ENCODE results near the gene ANKRD34A.

Gene ANKRD34A

DNA sequence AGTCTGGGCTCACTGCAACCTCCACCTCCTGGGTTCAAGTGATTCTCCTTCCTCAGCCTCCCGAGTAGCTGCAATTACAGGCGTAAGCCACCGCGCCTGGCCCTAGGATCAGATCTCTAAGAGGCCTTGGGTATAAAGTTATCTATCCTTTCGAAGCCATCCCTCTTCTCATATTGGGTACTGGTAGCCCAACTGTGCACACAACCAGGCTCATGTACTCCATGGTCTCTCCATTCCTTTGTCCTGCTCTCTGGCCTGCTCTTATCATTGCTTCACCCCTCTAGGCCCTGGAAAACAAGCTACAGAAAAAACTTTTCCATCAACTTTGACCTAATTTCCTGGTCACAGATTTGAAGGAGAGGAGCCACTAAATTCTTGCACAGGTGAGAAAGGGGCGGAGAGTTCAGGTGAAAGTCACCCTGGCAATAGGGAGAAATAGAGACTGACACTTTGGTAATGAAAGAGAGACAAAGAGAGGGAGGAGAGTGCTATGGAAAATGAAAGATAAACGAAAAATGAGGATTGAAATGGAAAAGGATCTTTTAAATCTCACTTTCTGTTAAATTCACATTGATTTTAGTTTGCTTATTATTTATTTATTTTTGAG lies 26.0 kb upstream of the ANKRD34A start:
- DNase-seq (ENCODE audit: low spot score), result no peak
- TF ChIP-seq, protein P1, sequence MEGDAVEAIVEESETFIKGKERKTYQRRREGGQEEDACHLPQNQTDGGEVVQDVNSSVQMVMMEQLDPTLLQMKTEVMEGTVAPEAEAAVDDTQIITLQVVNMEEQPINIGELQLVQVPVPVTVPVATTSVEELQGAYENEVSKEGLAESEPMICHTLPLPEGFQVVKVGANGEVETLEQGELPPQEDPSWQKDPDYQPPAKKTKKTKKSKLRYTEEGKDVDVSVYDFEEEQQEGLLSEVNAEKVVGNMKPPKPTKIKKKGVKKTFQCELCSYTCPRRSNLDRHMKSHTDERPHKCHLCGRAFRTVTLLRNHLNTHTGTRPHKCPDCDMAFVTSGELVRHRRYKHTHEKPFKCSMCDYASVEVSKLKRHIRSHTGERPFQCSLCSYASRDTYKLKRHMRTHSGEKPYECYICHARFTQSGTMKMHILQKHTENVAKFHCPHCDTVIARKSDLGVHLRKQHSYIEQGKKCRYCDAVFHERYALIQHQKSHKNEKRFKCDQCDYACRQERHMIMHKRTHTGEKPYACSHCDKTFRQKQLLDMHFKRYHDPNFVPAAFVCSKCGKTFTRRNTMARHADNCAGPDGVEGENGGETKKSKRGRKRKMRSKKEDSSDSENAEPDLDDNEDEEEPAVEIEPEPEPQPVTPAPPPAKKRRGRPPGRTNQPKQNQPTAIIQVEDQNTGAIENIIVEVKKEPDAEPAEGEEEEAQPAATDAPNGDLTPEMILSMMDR (IDR thresholded peaks at IDR 0.05; ENCODE audit: borderline replicate concordance, control extremely low read depth, extremely low read depth, insufficient read depth, missing control alignments), result no peak
- in situ Hi-C loops (cut with MboI; ENCODE audit: low sequenced_read_pairs, unreplicated experiment), result loop anchor here (10.0 kb wide), 1 partner anchor 156 kb away; no protein-coding TSS in a partner anchor

DNA sequence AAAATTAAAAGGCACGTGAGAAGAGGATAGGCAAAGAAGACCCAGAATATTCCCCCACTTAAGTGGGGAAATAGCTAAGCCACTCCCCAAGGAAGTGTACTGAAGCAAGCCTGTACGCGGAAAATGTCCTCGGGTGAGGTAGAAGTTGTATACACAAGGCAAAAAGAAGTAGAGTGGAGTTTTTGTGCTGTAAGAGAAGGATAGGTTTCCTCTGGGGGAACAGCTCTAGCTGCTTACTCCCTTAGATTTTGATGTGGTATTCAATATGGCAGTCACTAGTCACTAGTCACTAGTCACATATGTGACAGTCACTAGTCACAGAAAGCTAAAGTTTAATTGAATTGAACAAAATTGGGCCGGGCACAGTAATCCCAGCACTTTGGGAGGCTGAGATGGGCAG lies 24.4 kb upstream of the ANKRD34A start:
- no peak for DNase-seq (ENCODE audit: low spot score)
- in situ Hi-C loops (cut with MboI; ENCODE audit: low sequenced_read_pairs, unreplicated experiment), result no loop called here
- TF ChIP-seq, protein P1 (IDR thresholded peaks at IDR 0.05; ENCODE audit: borderline replicate concordance, control extremely low read depth, extremely low read depth, insufficient read depth, missing control alignments), result no peak

DNA sequence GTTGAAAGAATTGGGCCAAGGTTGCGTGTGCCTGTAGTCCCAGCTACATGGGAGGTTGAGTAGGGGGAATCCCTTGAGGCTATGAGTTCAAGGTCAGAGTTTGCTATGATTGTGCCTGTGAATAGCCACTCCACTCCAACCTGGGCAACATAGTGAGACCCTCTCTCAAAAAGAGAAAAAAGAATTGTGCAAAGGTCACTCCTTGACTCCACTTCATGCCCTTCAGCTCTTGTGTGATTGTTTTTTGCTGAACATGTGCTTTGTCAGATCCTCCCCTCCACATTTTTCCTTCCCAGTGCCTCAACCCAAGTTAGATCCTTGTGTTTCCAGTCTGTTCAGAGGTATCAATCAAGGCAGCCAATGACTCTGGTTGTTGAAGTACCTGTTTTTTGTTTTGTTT lies 23.6 kb upstream of the ANKRD34A start:
- no peak for DNase-seq (ENCODE audit: low spot score)
- in situ Hi-C loops (cut with MboI; ENCODE audit: low sequenced_read_pairs, unreplicated experiment), result no loop called here
- TF ChIP-seq, protein P1 (IDR thresholded peaks at IDR 0.05; ENCODE audit: borderline replicate concordance, control extremely low read depth, extremely low read depth, insufficient read depth, missing control alignments), result no peak

DNA sequence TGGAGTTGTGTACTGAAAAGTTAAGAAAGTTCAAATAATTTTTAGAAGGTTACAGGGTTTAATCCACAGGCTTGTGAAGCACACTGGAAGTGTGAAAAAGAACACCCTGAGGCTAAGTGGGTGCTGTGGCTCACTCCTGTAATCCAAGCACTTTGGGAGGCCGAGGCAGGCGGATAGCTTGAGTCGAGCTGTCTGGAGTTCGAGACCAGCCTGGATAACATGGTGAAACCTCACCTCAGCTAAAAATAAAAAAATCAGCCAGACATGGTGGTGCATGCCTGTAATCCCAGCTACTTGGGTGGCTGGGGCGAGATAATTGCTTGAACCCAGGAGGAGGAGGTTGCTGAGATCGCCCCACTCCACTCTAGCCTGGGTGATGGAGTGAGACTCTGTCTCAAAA lies 22.2 kb upstream of the ANKRD34A start:
- TF ChIP-seq, protein P1 (IDR thresholded peaks at IDR 0.05; ENCODE audit: borderline replicate concordance, control extremely low read depth, extremely low read depth, insufficient read depth, missing control alignments), result no peak
- DNase-seq (ENCODE audit: low spot score), result no peak
- in situ Hi-C loops (cut with MboI; ENCODE audit: low sequenced_read_pairs, unreplicated experiment), result no loop called here

DNA sequence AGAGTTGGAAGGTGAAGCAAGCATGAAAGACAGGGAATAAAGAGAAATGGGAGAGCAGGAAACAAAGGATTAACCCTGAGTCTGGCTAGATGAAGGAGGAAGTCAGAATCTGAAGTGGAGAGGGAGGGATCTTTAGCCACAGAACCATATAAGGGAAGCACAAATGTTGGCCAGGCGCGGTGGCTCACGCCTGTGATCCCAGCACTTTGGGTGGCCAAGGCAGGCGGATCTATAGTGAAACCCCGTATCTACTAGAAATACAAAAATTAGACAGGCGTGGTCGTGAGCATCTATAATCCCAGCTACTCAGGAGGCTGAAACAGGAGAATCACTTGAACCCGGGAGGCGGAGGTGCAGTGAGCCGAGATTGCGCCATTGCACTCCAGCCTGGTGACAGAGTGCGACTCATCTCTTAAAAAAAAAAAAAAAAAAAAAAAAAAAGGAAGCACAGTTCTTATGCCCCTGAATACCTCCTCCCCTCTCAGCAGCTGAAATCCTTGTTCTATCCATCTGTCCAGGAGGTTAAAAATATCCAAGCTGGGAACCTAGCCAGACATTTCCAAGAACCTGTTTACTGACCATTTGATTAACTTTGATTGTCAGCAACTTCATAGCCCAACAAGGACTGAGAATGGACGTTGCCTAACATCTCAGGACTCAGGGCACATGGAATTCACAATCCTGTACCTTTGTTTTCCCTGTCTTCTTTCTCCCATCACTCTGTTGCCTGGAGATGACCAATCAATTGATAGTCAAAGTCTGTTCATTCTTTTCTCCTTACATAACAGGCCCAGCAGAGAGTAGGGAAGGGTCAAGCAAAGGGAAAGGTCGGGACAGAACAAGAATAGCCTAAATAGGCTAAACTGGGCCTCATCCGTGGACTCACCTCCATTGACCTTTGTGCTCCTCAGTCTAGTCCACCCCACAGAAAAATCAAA lies 21.4 kb upstream of the ANKRD34A start:
- DNase-seq (ENCODE audit: low spot score), result no peak
- TF ChIP-seq, protein P1 (IDR thresholded peaks at IDR 0.05; ENCODE audit: borderline replicate concordance, control extremely low read depth, extremely low read depth, insufficient read depth, missing control alignments), result no peak
- in situ Hi-C loops (cut with MboI; ENCODE audit: low sequenced_read_pairs, unreplicated experiment), result no loop called here

DNA sequence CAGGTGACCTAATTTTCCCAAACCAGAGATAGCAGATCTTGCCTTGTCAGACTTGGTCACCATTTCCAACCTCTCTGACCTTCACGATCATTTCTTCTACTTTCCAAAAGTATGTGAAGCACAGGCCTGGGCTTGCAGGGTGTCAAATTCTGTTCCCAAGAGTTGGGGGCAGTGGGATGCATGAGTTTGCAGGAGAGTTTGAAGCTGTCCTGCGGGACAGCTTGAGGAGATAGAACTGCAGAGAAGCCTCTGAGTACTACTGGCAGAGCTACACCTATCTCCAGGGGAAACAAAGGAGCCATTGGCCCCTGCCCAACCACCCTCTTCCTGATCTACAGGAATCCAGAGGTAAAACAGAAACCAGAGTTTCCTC lies 20.7 kb upstream of the ANKRD34A start:
- DNase-seq (ENCODE audit: low spot score), result no peak
- TF ChIP-seq, protein P1 (IDR thresholded peaks at IDR 0.05; ENCODE audit: borderline replicate concordance, control extremely low read depth, extremely low read depth, insufficient read depth, missing control alignments), result no peak
- in situ Hi-C loops (cut with MboI; ENCODE audit: low sequenced_read_pairs, unreplicated experiment), result no loop called here
